GM19035 (cell line): ENCODE measurements around the gene UNC45A.
"Not testable (repeated sequence)": the region's sequence is repeated elsewhere in the genome, so short reads cannot be mapped to it uniquely, and the experiment has no call there.

ENCODE experiments used
- ATAC-seq: cut with Tn5 transposase; IDR thresholded peaks from one replicate; pipeline ENCODE4 v1.9.1; 2021; ENCODE audit not compliant: unreplicated experiment

Gene UNC45A

GRCh38 chr15:90917569-90917968 is 17.5 kb upstream of the UNC45A start:
- no peak for ATAC-seq

DNA sequence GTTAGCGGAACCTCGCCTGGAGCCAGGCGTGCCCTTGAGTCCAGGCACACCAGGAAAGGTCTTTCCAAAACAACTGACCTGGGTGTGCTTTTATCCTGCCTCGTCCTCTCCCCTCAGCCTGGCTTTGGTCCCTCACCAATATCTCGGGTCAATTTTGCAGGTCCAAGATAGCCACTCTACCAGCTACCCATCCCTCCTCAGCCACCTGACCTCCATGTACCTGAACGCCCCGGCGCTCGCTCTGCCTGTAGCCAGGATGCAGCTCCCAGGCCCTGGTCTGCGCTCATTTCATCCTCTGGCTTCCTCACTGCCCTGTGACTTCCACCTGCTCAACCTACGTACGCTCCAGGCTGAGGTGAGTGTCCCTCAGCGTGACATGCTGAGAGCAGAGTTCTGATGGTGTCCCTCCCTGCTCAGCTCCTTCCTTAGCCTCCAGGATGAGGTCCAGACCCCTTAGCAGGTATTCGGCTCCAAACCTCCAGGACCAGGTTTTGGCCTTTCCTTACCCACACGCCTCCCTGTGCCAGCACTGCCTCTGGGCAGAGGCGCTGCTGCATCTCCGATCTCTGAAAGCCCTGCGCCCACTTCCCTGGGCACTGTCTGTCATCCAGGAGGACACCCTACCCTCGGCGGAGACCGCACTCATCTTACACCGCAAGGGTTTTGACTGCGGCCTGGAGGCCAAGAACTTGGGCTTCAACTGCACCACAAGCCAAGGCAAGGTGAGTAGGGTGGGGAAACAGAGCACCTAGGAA is 16.9 kb upstream of the UNC45A start:
- ATAC-seq: no peak

- ATAC-seq: no peak
Measured at GRCh38 chr15:90918835-90919234, 16.2 kb upstream of the UNC45A start.

DNA sequence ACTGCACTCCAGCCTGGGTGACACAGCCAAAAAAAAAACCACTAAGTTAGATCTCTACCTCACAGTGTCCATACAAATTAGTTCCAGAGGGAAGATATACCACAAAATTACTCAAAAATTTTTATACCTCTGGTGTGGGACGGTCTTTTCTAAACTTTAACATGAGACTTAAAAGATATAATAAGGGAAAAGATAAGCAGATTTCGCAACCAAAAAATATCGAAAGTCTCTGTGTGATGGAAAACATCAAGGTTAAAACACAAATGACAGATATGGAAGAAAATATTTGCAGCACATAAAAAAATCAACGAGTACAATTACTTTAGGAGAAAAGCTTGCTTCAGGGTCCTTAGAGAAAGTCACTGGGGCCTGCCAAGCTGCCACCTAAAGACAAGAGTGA is 13.2 kb upstream of the UNC45A start:
- ATAC-seq: no peak

DNA sequence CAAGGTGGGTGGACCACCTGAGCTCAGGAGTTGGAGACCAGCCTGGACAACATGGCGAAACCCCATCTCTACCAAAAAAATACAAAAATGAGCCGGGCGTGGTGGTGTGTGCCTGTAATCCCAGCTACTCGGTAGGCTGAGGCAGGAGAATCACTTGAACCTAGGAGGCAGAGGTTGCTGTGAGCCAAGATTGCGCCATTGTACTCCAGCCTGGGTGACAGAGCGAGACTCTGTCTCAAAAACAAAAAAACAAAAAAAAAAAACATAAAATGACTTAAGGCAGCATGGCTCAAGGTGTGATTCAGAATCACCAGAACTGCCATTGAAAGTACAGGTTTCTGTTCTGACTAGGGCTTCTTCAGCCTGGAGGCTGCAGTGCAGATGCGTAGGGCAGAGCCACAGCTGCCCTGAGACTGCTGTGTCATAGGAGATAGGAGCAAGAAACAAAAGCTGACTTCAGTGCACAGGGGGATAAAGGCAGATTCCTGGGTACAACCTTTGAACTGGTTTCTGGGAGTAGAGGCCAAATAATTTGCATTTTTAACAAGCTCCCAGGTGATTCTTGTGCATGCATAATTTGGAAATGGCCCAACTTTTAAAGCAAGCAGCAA is 12.3 kb upstream of the UNC45A start:
- ATAC-seq: peak; percentile 72

DNA sequence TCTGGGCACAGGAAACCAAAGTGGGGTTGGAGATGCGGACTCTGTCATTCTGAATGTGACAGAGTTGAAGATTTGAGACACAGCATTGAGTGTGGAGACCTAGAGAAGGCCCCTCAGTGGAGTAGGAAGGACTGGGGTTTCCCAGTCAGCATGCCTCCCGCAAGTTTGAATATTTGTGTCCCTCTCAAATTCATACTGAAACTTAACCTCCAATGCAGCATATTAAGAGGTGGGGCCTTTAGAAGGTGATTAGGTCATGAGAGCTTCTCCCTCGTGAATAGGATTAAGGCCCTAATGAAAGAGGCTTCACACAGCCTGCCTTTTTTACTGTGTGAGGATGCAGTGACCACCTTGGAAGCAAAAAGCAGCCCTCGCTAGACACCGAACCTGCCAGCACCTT is 10.7 kb upstream of the UNC45A start:
- peak; percentile 63 for ATAC-seq

DNA sequence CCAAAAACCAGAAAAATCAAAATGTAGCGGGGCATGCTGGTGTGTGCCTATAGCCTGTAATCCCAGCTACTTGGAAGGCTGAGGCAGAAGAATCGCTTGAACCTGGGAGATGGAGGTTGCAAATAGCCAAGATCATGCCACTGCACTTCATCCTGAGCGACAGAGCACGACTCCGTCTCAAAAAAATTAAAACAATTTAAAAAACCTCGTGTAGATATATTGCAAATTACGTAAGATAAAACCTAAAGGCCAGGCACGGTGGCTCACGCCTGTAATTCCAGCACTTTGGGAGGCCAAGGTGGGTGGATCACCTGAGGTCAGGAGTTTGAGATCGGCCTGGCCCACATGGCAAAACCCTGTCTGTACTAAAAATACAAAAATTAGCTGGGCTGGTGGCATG is 8.3 kb upstream of the UNC45A start:
- not testable (repeated sequence) for ATAC-seq

DNA sequence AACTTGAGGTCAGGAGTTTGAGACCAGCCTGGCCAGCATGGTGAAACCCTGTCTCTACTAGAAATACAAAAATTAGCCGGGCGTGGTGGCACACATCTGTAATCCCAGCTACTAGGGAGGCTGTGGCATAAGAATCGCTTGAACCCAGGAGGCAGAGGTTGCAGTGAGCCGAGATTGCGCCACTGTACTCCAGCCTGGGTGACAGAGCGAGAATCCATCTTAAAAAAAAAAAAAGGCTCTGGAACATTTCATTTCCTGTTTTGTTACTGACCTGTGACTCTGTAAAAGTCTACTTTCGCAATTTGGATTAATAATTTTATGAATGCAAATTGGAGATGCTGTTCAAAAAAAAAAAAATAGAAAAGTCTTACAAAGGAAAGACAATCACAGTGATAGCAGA is 7.0 kb upstream of the UNC45A start:
- ATAC-seq: not testable (repeated sequence)

- ATAC-seq: no peak
Measured at GRCh38 chr15:90929246-90930019, 5.7 kb upstream of the UNC45A start.

GRCh38 chr15:90930861-90931574 is 4.1 kb upstream of the UNC45A start:
- ATAC-seq: no peak

DNA sequence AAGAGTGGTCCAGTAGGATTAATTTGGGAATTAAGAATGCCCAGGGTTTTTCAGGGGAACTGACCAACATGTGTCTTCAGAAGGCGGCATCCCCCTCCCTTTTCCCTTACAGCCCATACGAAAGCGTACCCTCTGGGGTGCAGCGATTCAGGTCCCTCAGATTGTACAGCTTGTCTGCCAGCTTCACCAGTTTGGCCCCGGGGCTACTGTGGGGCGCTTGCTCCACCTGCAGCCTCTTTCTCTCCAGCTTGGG is 3.6 kb upstream of the UNC45A start:
- no peak for ATAC-seq

- ATAC-seq: peak; percentile 40
Measured at GRCh38 chr15:90931828-90932659, 3.0 kb upstream of the UNC45A start, which contains the start of gene HDDC3. TSS of gene HDDC3 (minus strand) at chr15:90932549. CDS start at chr15:90932540, 9 bp downstream.

DNA sequence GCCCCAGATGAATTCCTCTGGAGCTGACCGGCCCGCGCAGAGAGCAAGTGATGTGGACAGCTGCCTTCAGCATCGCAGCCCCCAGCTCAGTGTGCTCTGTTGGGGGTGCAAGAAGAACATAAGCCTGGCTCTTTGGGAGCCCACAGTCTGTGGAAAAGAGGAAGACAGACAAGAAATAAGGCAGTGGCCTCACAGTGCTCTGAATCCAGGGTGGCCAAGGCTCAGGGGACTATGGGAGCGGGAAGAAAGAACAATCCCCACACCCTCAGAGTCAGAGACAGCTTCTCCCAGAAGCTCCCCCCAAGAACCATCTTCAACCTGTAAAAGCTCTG is 2.5 kb upstream of the UNC45A start:
- ATAC-seq: no peak

DNA sequence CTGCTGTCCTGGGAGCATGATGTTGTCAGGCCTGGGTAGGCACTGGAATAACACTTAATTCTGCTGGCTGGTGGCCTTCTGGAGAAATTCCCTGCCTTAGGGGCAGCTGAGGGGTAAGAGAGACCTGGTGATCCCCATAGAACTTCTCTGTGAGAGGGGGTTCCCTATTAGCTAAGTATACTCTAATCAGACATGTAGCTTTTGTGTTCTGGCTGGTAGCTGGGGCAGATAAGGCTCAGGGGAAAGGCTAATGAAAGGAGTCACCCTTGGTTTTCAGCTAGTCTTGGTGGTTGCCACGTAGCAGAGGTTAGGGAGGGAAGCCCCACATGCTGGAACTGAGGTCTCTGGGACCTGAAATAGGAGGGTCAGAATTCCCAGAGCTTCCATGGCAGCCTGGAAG is 1.8 kb upstream of the UNC45A start:
- no peak for ATAC-seq

- peak; percentile 32 for ATAC-seq
Measured at GRCh38 chr15:90934256-90934948, 683 bp upstream of the UNC45A start.

GRCh38 chr15:90936823-90937222 is 1.7 kb downstream of the UNC45A start:
- ATAC-seq: no peak

DNA sequence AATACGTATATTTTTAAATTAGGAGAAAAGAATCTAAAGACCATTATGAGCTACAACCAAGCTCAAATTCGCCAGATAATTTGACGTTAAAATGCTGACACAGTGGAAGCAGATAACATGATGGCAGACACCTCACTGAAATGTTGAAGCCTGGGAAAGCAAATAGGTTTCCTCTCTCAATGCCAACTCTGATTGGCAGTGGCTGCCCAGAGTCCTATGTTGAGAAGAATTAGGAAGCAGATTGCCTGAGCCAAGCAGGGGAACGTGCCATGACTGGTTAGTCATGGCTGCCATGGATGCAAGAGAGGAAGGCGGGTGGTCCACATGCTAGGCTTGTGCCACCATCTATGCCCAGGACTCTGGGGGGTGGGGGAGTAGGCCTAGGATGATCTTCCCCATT is 3.2 kb downstream of the UNC45A start:
- no peak for ATAC-seq

DNA sequence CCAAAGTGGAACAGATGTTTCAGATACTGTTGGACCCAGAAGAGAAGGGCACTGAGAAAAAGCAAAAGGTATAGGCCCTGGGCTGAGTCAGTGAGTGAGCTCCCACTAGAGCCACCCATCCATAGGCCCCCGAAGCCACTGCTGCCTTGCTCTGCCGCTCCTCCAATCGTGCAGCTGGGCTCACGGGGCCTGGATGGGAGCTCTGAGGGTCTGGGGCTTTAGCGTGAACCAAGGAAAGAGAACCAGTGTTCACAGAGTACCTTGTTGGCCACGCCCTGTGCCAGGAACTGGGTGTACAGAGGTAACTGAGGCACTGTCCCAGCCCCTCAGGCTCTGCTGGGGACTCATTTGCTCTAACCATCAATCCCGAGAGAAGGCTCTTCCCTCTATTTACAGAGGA is 4.7 kb downstream of the UNC45A start:
- ATAC-seq: no peak

- ATAC-seq: no peak
Measured at GRCh38 chr15:90941038-90941437, 6.0 kb downstream of the UNC45A start.
